Coronary artery (tissue), 2 donors: Measurements from ENCODE around the gene KRT71.
"Not testable (repeated sequence)": the region's sequence is repeated elsewhere in the genome, so short reads cannot be mapped to it uniquely, and the experiment has no call there.

ENCODE experiments used
- DNase-seq: peaks from one replicate; pipeline ENCODE4 v3.0.0-alpha.2; 2017; ENCODE audit warnings: low spot score
- H3K27ac ChIP-seq, 2 donors: fragments of 200-600 bp; sonication (generic); one replicate each; pipeline ENCODE4 v1.5.1; 2016 to 2019
- H3K4me3 ChIP-seq: fragments of 200-600 bp; sonication (generic); 2 replicates; pipeline ENCODE4 v1.5.1; 2016; ENCODE audit warnings: mild to moderate bottlenecking, moderate library complexity
- TF ChIP-seq, protein P1 (sequence below): fragments of 200-600 bp; sonication (generic); IDR thresholded peaks from one replicate; pipeline ENCODE4 v1.5.1; 2019; ENCODE audit warnings: antibody characterized with exemption

KRT71 gene

GRCh38 chr12:52552681-52553195 lies at the start of gene KRT71:
Gene KRT71 (minus strand): TSS chr12:52553145. CDS start chr12:52553077, 68 bp downstream.
- Histone ChIP-seq H3K4me3 (no peak within 1 kb of the TSS), H3K27ac (no peak within 1 kb of the TSS)
- DNase-seq = no peak
- TF ChIP-seq, protein P1, sequence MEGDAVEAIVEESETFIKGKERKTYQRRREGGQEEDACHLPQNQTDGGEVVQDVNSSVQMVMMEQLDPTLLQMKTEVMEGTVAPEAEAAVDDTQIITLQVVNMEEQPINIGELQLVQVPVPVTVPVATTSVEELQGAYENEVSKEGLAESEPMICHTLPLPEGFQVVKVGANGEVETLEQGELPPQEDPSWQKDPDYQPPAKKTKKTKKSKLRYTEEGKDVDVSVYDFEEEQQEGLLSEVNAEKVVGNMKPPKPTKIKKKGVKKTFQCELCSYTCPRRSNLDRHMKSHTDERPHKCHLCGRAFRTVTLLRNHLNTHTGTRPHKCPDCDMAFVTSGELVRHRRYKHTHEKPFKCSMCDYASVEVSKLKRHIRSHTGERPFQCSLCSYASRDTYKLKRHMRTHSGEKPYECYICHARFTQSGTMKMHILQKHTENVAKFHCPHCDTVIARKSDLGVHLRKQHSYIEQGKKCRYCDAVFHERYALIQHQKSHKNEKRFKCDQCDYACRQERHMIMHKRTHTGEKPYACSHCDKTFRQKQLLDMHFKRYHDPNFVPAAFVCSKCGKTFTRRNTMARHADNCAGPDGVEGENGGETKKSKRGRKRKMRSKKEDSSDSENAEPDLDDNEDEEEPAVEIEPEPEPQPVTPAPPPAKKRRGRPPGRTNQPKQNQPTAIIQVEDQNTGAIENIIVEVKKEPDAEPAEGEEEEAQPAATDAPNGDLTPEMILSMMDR = no peak

GRCh38 chr12:52602552-52602951 lies 49.6 kb upstream of the KRT71 start:
- TF ChIP-seq, protein P1 = no peak
- Histone ChIP-seq H3K4me3 (no peak overlapping the region), H3K27ac (no peak overlapping the region)
- peak; percentile 35 for DNase-seq

DNA sequence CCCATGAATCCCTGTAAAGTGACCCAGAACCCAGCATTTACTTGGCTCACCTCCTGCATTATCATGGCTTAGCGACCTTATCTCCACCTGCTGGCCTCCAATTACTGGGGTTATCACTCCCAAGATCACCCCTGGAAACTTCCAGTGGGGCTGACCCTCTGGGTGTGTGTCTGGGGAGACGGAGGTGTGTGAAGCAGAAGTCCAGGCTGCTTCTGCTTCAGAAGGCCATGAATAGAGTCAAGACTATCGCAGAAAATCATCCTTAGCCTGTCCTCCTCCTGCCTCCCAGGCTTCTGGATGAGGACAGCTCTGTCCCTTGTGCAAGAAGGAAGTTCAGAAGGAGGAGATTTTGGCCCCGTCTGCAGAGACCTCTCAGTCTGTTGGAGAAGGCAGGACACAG lies 48.7 kb upstream of the KRT71 start:
- TF ChIP-seq, protein P1 = no peak
- H3K4me3 ChIP-seq = no peak overlapping the region
- no peak overlapping the region for H3K27ac ChIP-seq
- no peak for DNase-seq

DNA sequence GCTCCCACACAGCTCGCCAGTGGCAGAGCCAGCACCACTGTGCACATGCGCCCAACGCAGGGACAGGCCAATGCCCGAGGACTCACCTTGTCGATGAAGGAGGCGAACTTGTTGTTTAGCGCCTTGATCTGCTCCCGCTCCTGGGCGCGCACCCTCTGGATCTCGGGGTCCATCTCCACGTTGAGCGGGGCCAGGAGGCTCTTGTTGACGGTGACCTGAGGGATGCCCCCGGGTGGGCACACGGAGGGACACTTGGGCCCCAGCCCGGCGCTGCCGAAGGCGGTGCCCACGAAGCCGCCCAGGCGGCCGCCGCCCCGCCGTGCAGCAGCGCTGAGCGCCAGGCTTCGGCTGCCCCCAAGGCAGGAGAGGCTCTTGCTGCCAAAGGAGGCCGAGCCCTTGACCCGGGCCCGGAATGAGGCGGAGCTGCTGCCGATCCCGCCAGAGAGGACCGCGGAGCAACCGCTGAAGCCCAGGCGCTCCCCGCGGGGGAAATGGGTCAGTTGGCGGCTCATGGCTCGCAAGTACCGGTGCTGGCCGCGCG lies 48.1 kb upstream of the KRT71 start, which contains the start of gene KRT72:
Gene KRT72 (minus strand): TSS at position 523 of the 541 bp plus-strand sequence. CDS start 11 bp downstream, at position 512.
- H3K4me3 ChIP-seq = no peak within 1 kb of the TSS
- TF ChIP-seq, protein P1 = no peak
- H3K27ac ChIP-seq = no peak within 1 kb of the TSS
- DNase-seq = peak; percentile 50

- Histone ChIP-seq H3K4me3 (no peak overlapping the region), H3K27ac (no peak overlapping the region)
- DNase-seq = no peak
- TF ChIP-seq, protein P1 = no peak
Observed at GRCh38 chr12:52600475-52600874, 47.5 kb upstream of the KRT71 start.

- Histone ChIP-seq H3K4me3 (no peak overlapping the region), H3K27ac (no peak overlapping the region)
- TF ChIP-seq, protein P1 = no peak
- DNase-seq = no peak
Observed at GRCh38 chr12:52600071-52600470, 47.1 kb upstream of the KRT71 start.

GRCh38 chr12:52598966-52599365 lies 46.0 kb upstream of the KRT71 start:
- Histone ChIP-seq H3K27ac (no peak overlapping the region), H3K4me3 (no peak overlapping the region)
- TF ChIP-seq, protein P1 = no peak
- peak; percentile 67 for DNase-seq

DNA sequence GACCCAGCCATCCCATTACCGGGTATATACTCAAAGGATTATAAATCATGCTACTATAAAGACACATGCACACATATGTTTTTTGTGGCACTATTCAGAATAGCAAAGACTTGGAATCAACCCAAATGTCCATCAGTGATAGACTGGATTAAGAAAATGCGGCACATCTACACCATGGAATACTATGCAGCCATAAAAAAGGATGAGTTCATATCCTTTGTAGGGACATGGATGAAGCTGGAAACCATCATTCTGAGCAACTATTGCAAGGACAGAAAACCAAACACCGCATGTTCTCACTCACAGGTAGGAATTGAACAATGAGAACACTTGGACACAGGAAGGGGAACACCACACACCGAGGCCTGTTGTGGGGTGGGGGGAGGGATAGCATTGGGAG lies 41.3 kb upstream of the KRT71 start:
- DNase-seq, H3K27ac ChIP-seq, H3K4me3 ChIP-seq: not testable (repeated sequence)
